CD4-positive, alpha-beta T cell (primary cell): Measurements from ENCODE around the gene HELZ. TPM values are rescaled to one million over a fixed set of nuclear protein-coding genes. Genes with fewer than 3 reads are reported as not detected.

Source experiments
- ATAC-seq: fragments of 200-7000 bp; cut with Tn5 transposase; one replicate; pipeline ENCODE4 v1.10.0; 2022; ENCODE audit warnings: mild to moderate bottlenecking; ENCODE audit not compliant: poor library complexity
- CTCF ChIA-PET: fragments of 350-600 bp; sonication (Branson Sonifier 250); formaldehyde crosslinking; loops from one replicate; lab custom pipeline; 2021; ENCODE audit warnings: antibody characterized with exemption, inconsistent platforms; lab: Charles Lee
- POLR2A ChIA-PET: fragments of 350-600 bp; sonication (Branson Sonifier 250); formaldehyde crosslinking; loops from one replicate; lab custom pipeline; 2021; ENCODE audit warnings: antibody characterized with exemption, inconsistent platforms; lab: Charles Lee
- DNase-seq, 14 experiments: peaks; one replicate each; pipeline ENCODE4 v3.0.0-alpha.2; 2013 to 2020; ENCODE audit warnings: mixed read lengths in 2 of 14
- H3K27ac ChIP-seq, 2 donors: one replicate each; pipeline versions ENCODE4 v1.5.1 to v1.7.0; 2013; ENCODE audit warnings: low read length in 2 of 2, low read depth in 1 of 2, mild to moderate bottlenecking in 1 of 2
- H3K27me3 ChIP-seq, 2 experiments: 1 replicate in 1 of 2; 2 replicates in 1 of 2; pipeline versions ENCODE4 v1.6.1 to v1.7.0; 2013; ENCODE audit warnings: low read length in 2 of 2, control low read depth in 1 of 2, mild to moderate bottlenecking in 1 of 2, moderate library complexity in 1 of 2; ENCODE audit not compliant: insufficient read depth in 2 of 2, control insufficient read depth in 1 of 2
- H3K36me3 ChIP-seq: one replicate; pipeline ENCODE4 v1.6.1; 2013; ENCODE audit warnings: low read length, control low read depth; ENCODE audit not compliant: insufficient read depth
- H3K4me1 ChIP-seq: one replicate; pipeline ENCODE4 v1.6.1; 2013; ENCODE audit warnings: low read length, control low read depth; ENCODE audit not compliant: insufficient read depth
- H3K4me3 ChIP-seq: one replicate; pipeline ENCODE4 v1.5.1; 2013; ENCODE audit warnings: mild to moderate bottlenecking, low read length, moderate library complexity
- H3K9me3 ChIP-seq, 2 experiments: 1 replicate in 1 of 2; 2 replicates in 1 of 2; pipeline versions ENCODE4 v1.6.1 to v1.7.0; 2013; ENCODE audit warnings: low read length in 2 of 2, mild to moderate bottlenecking in 2 of 2, control low read depth in 1 of 2, moderate library complexity in 1 of 2; ENCODE audit not compliant: control insufficient read depth in 1 of 2, insufficient read depth in 1 of 2
- H3K27ac Mint-ChIP-seq: one replicate; pipeline ENCODE4 v1.8.0; 2020; ENCODE audit warnings: mixed read lengths
- H3K27me3 Mint-ChIP-seq: one replicate; pipeline ENCODE4 v1.8.0; 2021; ENCODE audit warnings: mixed read lengths
- H3K36me3 Mint-ChIP-seq: one replicate; pipeline ENCODE4 v1.8.0; 2021; ENCODE audit warnings: low read depth, mixed read lengths
- H3K4me1 Mint-ChIP-seq: one replicate; pipeline ENCODE4 v1.8.0; 2021; ENCODE audit warnings: low read depth, mixed read lengths
- H3K4me3 Mint-ChIP-seq: one replicate; pipeline ENCODE4 v1.8.0; 2020; ENCODE audit warnings: mild to moderate bottlenecking, mixed read lengths
- H3K9me3 Mint-ChIP-seq: one replicate; pipeline ENCODE4 v1.8.0; 2020; ENCODE audit warnings: mixed read lengths
- intact Hi-C, 2 experiments: fragments of 100-400 bp; cut with DNase I in 1 of 2; cut with micrococcal nuclease in 1 of 2; formaldehyde crosslinking; loops; one replicate each; pipeline versions ENCODE4 v1.15.1 to v1.9.0; 2023 to 2025; cut with DNase I, micrococcal nuclease
- polyA plus RNA-seq, 2 donors: library from polyadenylated mRNA; unstranded; fragments of 120-200 nt; gene quantifications; one replicate each; pipeline ENCODE4 v1.2.1, GENCODE V29; 2013
- total RNA-seq, 174 experiments: library from RNA in 2 of 174; stranded (reverse) in 2 of 174; gene quantifications; one replicate each; pipeline ENCODE4 v1.2.3 and lab custom pipeline; 2021 to 2026
- TF ChIP-seq, protein P1 (sequence below): fragments of 200-600 bp; IDR thresholded peaks from one replicate; pipeline ENCODE4 v1.8.0; 2022; ENCODE audit warnings: antibody characterized with exemption, mild to moderate bottlenecking

Gene HELZ, protein sequence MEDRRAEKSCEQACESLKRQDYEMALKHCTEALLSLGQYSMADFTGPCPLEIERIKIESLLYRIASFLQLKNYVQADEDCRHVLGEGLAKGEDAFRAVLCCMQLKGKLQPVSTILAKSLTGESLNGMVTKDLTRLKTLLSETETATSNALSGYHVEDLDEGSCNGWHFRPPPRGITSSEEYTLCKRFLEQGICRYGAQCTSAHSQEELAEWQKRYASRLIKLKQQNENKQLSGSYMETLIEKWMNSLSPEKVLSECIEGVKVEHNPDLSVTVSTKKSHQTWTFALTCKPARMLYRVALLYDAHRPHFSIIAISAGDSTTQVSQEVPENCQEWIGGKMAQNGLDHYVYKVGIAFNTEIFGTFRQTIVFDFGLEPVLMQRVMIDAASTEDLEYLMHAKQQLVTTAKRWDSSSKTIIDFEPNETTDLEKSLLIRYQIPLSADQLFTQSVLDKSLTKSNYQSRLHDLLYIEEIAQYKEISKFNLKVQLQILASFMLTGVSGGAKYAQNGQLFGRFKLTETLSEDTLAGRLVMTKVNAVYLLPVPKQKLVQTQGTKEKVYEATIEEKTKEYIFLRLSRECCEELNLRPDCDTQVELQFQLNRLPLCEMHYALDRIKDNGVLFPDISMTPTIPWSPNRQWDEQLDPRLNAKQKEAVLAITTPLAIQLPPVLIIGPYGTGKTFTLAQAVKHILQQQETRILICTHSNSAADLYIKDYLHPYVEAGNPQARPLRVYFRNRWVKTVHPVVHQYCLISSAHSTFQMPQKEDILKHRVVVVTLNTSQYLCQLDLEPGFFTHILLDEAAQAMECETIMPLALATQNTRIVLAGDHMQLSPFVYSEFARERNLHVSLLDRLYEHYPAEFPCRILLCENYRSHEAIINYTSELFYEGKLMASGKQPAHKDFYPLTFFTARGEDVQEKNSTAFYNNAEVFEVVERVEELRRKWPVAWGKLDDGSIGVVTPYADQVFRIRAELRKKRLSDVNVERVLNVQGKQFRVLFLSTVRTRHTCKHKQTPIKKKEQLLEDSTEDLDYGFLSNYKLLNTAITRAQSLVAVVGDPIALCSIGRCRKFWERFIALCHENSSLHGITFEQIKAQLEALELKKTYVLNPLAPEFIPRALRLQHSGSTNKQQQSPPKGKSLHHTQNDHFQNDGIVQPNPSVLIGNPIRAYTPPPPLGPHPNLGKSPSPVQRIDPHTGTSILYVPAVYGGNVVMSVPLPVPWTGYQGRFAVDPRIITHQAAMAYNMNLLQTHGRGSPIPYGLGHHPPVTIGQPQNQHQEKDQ (N-terminal part only)
- total RNA-seq, result 100 to 1,000 TPM in 1 of 2 experiments, 10 to 100 TPM in 1; 94.8 to 107 TPM
- polyA plus RNA-seq (2013, experiment 1 of 2), result 27.9 TPM
- polyA plus RNA-seq (2013, experiment 2 of 2), result 37.8 TPM
- 56.7 to 293 (median 127) reads per million in 172 experiments for total RNA-seq (lab: John Stamatoyannopoulos, UW)

DNA sequence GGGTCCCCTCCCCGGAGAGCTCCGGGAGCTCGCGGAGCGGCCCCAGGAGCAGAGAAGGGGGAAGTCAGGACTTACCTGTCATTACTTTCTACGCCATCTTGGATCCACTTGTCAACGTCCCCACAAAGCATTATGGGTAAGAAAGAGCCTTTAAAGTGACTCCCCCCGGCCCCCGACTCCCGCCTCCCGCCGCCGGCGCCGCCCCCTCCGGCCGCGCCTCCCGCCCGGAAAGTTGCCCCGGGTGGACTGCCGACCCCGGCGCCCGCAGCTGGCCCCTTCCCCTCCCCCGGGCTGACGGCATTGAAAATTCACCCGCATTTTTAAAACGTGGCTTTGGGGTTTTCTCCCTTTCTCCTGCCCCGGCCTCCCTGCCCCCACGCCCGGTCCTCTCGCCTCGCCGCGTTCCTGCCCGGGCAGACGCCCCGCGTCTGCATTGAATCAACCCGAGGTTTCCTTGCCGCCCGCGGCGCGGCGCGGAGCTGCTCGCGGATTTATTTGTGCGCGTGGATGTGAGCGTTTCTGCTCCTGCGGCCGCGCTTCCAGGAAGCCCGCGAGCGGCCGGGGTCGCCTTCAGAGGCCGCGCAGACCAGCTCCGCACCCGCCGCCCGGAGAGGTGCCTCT is at the start of gene HELZ:
TSS of gene HELZ (minus strand) at position 124 of the 621 bp plus-strand sequence. CDS start 26,392 bp downstream, outside the sequence.
- Histone ChIP-seq H3K4me1 (peaks cover 36% of the 10 kb centered on the region), H3K4me3 (peak within 1 kb of the TSS; percentile 94), H3K27ac (peak within 1 kb of the TSS; percentile 62 to 74), H3K27me3 (no peaks in the 10 kb centered on the region), H3K9me3 (no peaks in the 10 kb centered on the region), H3K36me3 (peaks cover 14% of the 10 kb centered on the region)
- Mint-ChIP-seq H3K27me3 (no peaks in the 10 kb centered on the region), H3K4me1 (peaks cover 48% of the 10 kb centered on the region), H3K27ac (peak within 1 kb of the TSS; percentile 89), H3K9me3 (no peaks in the 10 kb centered on the region), H3K36me3 (peaks cover 38% of the 10 kb centered on the region), H3K4me3 (peak within 1 kb of the TSS; percentile 97)
- ChIA-PET POLR2A (interaction anchor here (0.5 to 1.5 kb wide), 10 partner anchors 10 to 473 kb away, joined by 3 to 6 read pairs (median 3); partner anchors contain the start of gene PITPNC1), CTCF (interaction anchor here (0.7 to 2.0 kb wide), 3 partner anchors 14 to 49 kb away, joined by 3 to 9 read pairs (median 3); no protein-coding TSS in a partner anchor)
- TF ChIP-seq, protein P1, sequence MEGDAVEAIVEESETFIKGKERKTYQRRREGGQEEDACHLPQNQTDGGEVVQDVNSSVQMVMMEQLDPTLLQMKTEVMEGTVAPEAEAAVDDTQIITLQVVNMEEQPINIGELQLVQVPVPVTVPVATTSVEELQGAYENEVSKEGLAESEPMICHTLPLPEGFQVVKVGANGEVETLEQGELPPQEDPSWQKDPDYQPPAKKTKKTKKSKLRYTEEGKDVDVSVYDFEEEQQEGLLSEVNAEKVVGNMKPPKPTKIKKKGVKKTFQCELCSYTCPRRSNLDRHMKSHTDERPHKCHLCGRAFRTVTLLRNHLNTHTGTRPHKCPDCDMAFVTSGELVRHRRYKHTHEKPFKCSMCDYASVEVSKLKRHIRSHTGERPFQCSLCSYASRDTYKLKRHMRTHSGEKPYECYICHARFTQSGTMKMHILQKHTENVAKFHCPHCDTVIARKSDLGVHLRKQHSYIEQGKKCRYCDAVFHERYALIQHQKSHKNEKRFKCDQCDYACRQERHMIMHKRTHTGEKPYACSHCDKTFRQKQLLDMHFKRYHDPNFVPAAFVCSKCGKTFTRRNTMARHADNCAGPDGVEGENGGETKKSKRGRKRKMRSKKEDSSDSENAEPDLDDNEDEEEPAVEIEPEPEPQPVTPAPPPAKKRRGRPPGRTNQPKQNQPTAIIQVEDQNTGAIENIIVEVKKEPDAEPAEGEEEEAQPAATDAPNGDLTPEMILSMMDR, result no peak
- peak; percentile 48 to 89 (median 64) for DNase-seq
- peak; percentile 73 for ATAC-seq
- intact Hi-C loops, result loop anchor here in 1 of 2 experiments (5.0 kb wide), 2 partner anchors 117 to 467 kb away; no protein-coding TSS in a partner anchor

DNA sequence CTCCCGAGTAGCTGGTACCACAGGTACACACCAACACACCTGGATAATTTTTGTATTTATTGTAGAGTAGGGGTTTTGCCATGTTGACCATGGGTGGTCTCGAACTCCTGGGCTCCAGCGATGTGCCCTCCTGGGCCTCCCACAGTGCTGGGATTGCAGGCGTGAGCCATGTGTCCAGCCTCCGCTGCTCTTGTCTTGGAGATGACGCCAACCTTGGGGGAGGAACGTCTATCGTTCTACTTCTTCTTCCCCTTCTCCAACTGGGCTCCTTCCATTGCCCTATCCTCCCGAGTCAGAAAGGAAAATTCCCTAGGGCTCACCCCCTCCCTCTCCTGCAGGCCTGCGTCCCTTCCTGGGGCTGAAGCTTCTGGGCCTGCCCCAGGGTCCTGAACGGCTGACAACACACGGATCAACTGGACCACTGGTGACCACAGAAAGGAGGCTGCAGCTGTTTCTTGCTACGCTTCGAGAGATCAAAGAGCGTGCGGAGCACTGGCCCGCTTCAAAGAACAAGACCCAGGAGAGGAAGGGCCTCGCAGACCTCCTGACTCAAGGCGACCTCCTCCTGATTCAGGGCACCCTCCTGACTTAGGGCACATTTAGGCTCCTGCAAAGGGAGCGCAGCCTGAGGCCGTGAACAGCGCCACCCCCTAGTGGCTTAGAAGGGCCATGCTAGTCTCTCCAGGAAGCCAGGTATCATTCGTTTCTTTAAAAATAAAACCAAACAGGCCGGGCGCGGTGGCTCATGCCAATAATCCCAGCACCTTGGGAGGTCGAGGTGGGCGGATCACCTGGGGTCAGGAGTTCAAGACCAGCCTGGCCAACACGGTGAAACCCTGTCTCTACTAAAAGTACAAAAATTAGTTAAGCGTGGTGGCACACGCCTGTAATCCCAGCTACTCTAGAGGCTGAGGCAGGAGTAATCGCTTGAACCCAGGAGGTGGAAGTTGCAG is 48.5 kb upstream of the HELZ start:
- Mint-ChIP-seq H3K9me3 (no peaks in the 10 kb centered on the region), H3K27me3 (no peaks in the 10 kb centered on the region), H3K4me1 (no peaks in the 10 kb centered on the region), H3K36me3 (no peaks in the 10 kb centered on the region), H3K4me3 (peak overlapping the region; percentile 20), H3K27ac (no peak overlapping the region)
- peak overlapping the region; percentile 10 for H3K4me3 ChIP-seq
- ATAC-seq (peak; percentile 98), DNase-seq (peak; percentile 44 to 84 (median 58))
- peaks cover 10% of the 10 kb centered on the region for H3K4me1 ChIP-seq
- TF ChIP-seq, protein P1, result peak; percentile 79
- CTCF ChIA-PET, result interaction anchor here (1.0 to 3.4 kb wide), 3 partner anchors 37 to 72 kb away, joined by 3 to 19 read pairs (median 3); partner anchors contain the start of gene HELZ
- H3K36me3 ChIP-seq, result no peaks in the 10 kb centered on the region
- H3K27ac ChIP-seq, result no peak overlapping the region
- intact Hi-C loops, result loop anchor here (1.0 to 10.0 kb wide), 5 partner anchors 47 to 1089 kb away; no protein-coding TSS in a partner anchor
- H3K27me3 ChIP-seq, result no peaks in the 10 kb centered on the region
- POLR2A ChIA-PET, result interaction anchor here (1.4 kb wide), 1 partner anchor 72 kb away, joined by 3 read pairs; no protein-coding TSS in a partner anchor
- H3K9me3 ChIP-seq, result no peaks in the 10 kb centered on the region
